GM12891 (cell line): Measurements from ENCODE around the gene CYB561A3.

Experiments
- DNase-seq: peaks from one replicate; pipeline ENCODE4 v3.0.0; 2011; ENCODE audit warnings: low spot score; ENCODE audit not compliant: insufficient read length
- FAIRE-seq: peaks from 2 replicates; lab custom pipeline; 2011; peaks lifted over from hg19 to GRCh38; lab: Jason Lieb, UNC
- PAX5 ChIP-seq: IDR thresholded peaks from 2 replicates; pipeline ENCODE4 v1.6.1; 2011; ENCODE audit warnings: low read length, moderate library complexity, mild to moderate bottlenecking; ENCODE audit not compliant: insufficient read depth, severe bottlenecking
- POLR2A ChIP-seq: IDR thresholded peaks from 2 replicates; pipeline ENCODE4 v1.6.1; 2011; ENCODE audit warnings: low read depth, low read length, control low read depth
- POLR2AphosphoS5 ChIP-seq: IDR thresholded peaks from 2 replicates; pipeline ENCODE4 v1.6.1; 2011; ENCODE audit warnings: low read depth, low read length, control low read depth
- POU2F2 ChIP-seq: IDR thresholded peaks from 2 replicates; pipeline ENCODE4 v1.6.1; 2011; ENCODE audit warnings: low read depth, mild to moderate bottlenecking, control low read depth, low read length, moderate library complexity
- SPI1 ChIP-seq: IDR thresholded peaks from 2 replicates; pipeline ENCODE4 v1.6.1; 2011; ENCODE audit warnings: low read depth, low read length, control low read depth
- TAF1 ChIP-seq: IDR thresholded peaks from 2 replicates; pipeline ENCODE4 v1.6.1; 2011; ENCODE audit warnings: low read depth, low read length, control low read depth

Gene CYB561A3

GRCh38 chr11:61327669-61328071 is 34.0 kb downstream of the CYB561A3 start:
- no peak for DNase-seq
- FAIRE-seq, result no peak
- no peak for TF ChIP-seq POU2F2
- TF ChIP-seq SPI1, result no peak

- FAIRE-seq (no peak), DNase-seq (no peak)
- TF ChIP-seq POU2F2, result no peak
- TF ChIP-seq POLR2A, result no peak
- no peak for TF ChIP-seq POLR2AphosphoS5
- TF ChIP-seq TAF1, result no peak
Measured at GRCh38 chr11:61325649-61326414, 35.9 kb downstream of the CYB561A3 start.

- TF ChIP-seq POLR2A (no peak), TAF1 (no peak), POU2F2 (no peak), SPI1 (no peak), PAX5 (no peak), POLR2AphosphoS5 (no peak)
- DNase-seq (no peak), FAIRE-seq (no peak)
Measured at GRCh38 chr11:61315260-61315659, 46.4 kb downstream of the CYB561A3 start.

- DNase-seq, result no peak
- no peak for FAIRE-seq
- no peak for TF ChIP-seq TAF1
- no peak for TF ChIP-seq POU2F2
- no peak for TF ChIP-seq POLR2AphosphoS5
- TF ChIP-seq PAX5, result no peak
- no peak for TF ChIP-seq POLR2A
- TF ChIP-seq SPI1, result no peak
Measured at GRCh38 chr11:61310749-61311148, 50.9 kb downstream of the CYB561A3 start.

GRCh38 chr11:61309739-61310138 is 51.9 kb downstream of the CYB561A3 start:
- TF ChIP-seq PAX5 (no peak), POU2F2 (no peak)
- DNase-seq, result no peak
- FAIRE-seq, result no peak

- DNase-seq (no peak), FAIRE-seq (no peak)
- TF ChIP-seq PAX5 (no peak), SPI1 (no peak), POLR2AphosphoS5 (no peak), TAF1 (no peak), POU2F2 (no peak), POLR2A (no peak)
Measured at GRCh38 chr11:61309141-61309540, 52.5 kb downstream of the CYB561A3 start.

GRCh38 chr11:61307354-61307753 is 54.3 kb downstream of the CYB561A3 start:
- DNase-seq, result no peak
- no peak for FAIRE-seq
- no peak for TF ChIP-seq POU2F2
- TF ChIP-seq PAX5, result no peak
- TF ChIP-seq TAF1, result no peak
- TF ChIP-seq POLR2A, result no peak
- no peak for TF ChIP-seq SPI1
- TF ChIP-seq POLR2AphosphoS5, result no peak

GRCh38 chr11:61306221-61306620 is 55.5 kb downstream of the CYB561A3 start:
- DNase-seq (no peak), FAIRE-seq (no peak)
- TF ChIP-seq PAX5, result no peak
- no peak for TF ChIP-seq POLR2AphosphoS5
- TF ChIP-seq TAF1, result no peak
- TF ChIP-seq SPI1, result no peak
- TF ChIP-seq POLR2A, result no peak
- TF ChIP-seq POU2F2, result no peak

GRCh38 chr11:61305417-61305816 is 56.3 kb downstream of the CYB561A3 start:
- TF ChIP-seq TAF1, result no peak
- no peak for TF ChIP-seq POLR2A
- no peak for TF ChIP-seq POU2F2
- no peak for TF ChIP-seq PAX5
- no peak for TF ChIP-seq SPI1
- TF ChIP-seq POLR2AphosphoS5, result no peak

GRCh38 chr11:61303725-61304124 is 58.0 kb downstream of the CYB561A3 start:
- DNase-seq, result no peak
- FAIRE-seq, result no peak
- no peak for TF ChIP-seq POLR2AphosphoS5
- TF ChIP-seq POLR2A, result no peak
- no peak for TF ChIP-seq SPI1
- no peak for TF ChIP-seq TAF1
- no peak for TF ChIP-seq PAX5
- no peak for TF ChIP-seq POU2F2

More at GRCh38 chr11:61305417-61305816, 56.3 kb downstream of the CYB561A3 start:
- no peak for FAIRE-seq
- no peak for DNase-seq
